ENCODE data around the gene MLLT10. TPM values are rescaled to one million over a fixed set of nuclear protein-coding genes. Genes with fewer than 3 reads are reported as not detected.

The MLLT10 gene
- total and polyA plus RNA-seq, 9 of the 15 experiments (the other 6 are each of a cell fraction or from before 2014, with no cell fraction given), result 18.8 to 81.4 (median 64.2) TPM

GRCh38 chr10:21648040-21648439, 114.0 kb downstream of the MLLT10 start:
- TF ChIP-seq JUNB (CRISPR knock-in tag; conservative IDR thresholded peaks at IDR 0.05), result no peak
- no peak for TF ChIP-seq SREBF1 (IDR thresholded peaks at IDR 0.05; ENCODE audit: borderline replicate concordance, low read depth, low read length)
- TF ChIP-seq TBP (optimal IDR thresholded peaks at IDR 0.05; ENCODE audit: low read depth, low read length), result no peak
- TF ChIP-seq ARID1B (IDR thresholded peaks at IDR 0.05), result no peak
- no peak for TF ChIP-seq ZFP91 (CRISPR knock-in tag; IDR thresholded peaks at IDR 0.05)
- TF ChIP-seq, protein P1, sequence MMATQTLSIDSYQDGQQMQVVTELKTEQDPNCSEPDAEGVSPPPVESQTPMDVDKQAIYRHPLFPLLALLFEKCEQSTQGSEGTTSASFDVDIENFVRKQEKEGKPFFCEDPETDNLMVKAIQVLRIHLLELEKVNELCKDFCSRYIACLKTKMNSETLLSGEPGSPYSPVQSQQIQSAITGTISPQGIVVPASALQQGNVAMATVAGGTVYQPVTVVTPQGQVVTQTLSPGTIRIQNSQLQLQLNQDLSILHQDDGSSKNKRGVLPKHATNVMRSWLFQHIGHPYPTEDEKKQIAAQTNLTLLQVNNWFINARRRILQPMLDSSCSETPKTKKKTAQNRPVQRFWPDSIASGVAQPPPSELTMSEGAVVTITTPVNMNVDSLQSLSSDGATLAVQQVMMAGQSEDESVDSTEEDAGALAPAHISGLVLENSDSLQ (IDR thresholded peaks at IDR 0.05), result no peak
- TF ChIP-seq NONO (IDR thresholded peaks at IDR 0.05; ENCODE audit: low read depth in 2 of 2, low read length in 1 of 2), result no peak
- no peak for TF ChIP-seq PPARD (CRISPR knock-in tag; IDR thresholded peaks at IDR 0.05)
- no peak for TF ChIP-seq SIX5 (IDR thresholded peaks at IDR 0.05; ENCODE audit: borderline replicate concordance in 1 of 2, insufficient read depth in 1 of 2, low read depth in 1 of 2, low read length in 2 of 2)
- no peak for TF ChIP-seq MED1 (CRISPR knock-in tag; IDR thresholded peaks at IDR 0.05; ENCODE audit: borderline replicate concordance)
- TF ChIP-seq NR2C2 (CRISPR knock-in tag; IDR thresholded peaks at IDR 0.05), result no peak
- no peak for TF ChIP-seq NR2C2 (tag; IDR thresholded peaks at IDR 0.05)
- no peak for TF ChIP-seq XRCC3 (IDR thresholded peaks at IDR 0.05)
- TF ChIP-seq CC2D1A (IDR thresholded peaks at IDR 0.05), result no peak
- no peak for TF ChIP-seq DMBX1 (CRISPR knock-in tag; IDR thresholded peaks at IDR 0.05; ENCODE audit: borderline replicate concordance)
- TF ChIP-seq TAF9B (IDR thresholded peaks at IDR 0.05; ENCODE audit: partially characterized antibody), result no peak
- TF ChIP-seq HNRNPH1 (optimal IDR thresholded peaks at IDR 0.05; ENCODE audit: low read depth, low read length), result no peak
- Histone ChIP-seq H3K27me3 (ENCODE audit: control insufficient read depth in 2 of 2, insufficient read depth in 2 of 2, low read length in 2 of 2) (no peaks in the 10 kb centered on the region), H3K4me1 (replicated peaks in 1 of 2; ENCODE audit: control insufficient read depth in 2 of 2, insufficient read depth in 2 of 2, low read length in 2 of 2) (no peaks in the 10 kb centered on the region), H3K4me3 (no peak overlapping the region), H3K9ac (ENCODE audit: insufficient read depth in 1 of 2, low read depth in 2 of 2, low read length in 2 of 2) (no peak overlapping the region), H3K4me2 (ENCODE audit: insufficient read depth, low read length) (no peak overlapping the region), H4K20me1 (replicated peaks; ENCODE audit: control insufficient read depth, insufficient read depth, low read length) (no peaks in the 10 kb centered on the region), H3K27ac (ENCODE audit: extremely low read depth, low read depth, low read length) (no peak overlapping the region), H3K79me2 (ENCODE audit: control insufficient read depth, insufficient read depth, low read length) (peaks cover 55% of the 10 kb centered on the region; the same call in 2 of the 3 replicates), H2AFZ (ENCODE audit: low read depth, low read length) (no peak overlapping the region), H3K9me1 (ENCODE audit: control insufficient read depth, insufficient read depth, low read length) (no peaks in the 10 kb centered on the region), H3K36me3 (ENCODE audit: control insufficient read depth, insufficient read depth, low read length) (peaks cover 41% of the 10 kb centered on the region), H3K9me3 (replicated peaks; ENCODE audit: control insufficient read depth, insufficient read depth, low read depth, low read length) (no peaks in the 10 kb centered on the region)
- intact Hi-C loops (cut with micrococcal nuclease), result no loop called here
- POLR2A ChIA-PET, result interaction anchor here (0.7 kb wide), 1 partner anchor 18 kb away, joined by 3 read pairs; no protein-coding TSS in a partner anchor
- BruUV-seq (replicated peaks), result no TSS peak
- CTCF ChIA-PET (ENCODE audit: low intra/inter-chr PET ratio), result no interaction called here
- DNase-seq (ENCODE audit: extremely low read depth in 1 of 4, low spot score in 3 of 4) (no peak), ATAC-seq (no peak), FAIRE-seq (no peak)
- in situ Hi-C loops (cut with MboI), result no loop called here
